GM19438 (cell line): ENCODE measurements around the gene FRMPD4.
"Not testable (repeated sequence)": the region's sequence is repeated elsewhere in the genome, so short reads cannot be mapped to it uniquely, and the experiment has no call there.

Experiments used
- ATAC-seq: cut with Tn5 transposase; IDR thresholded peaks from one replicate; pipeline ENCODE4 v1.9.1; 2021; ENCODE audit warnings: low read depth; ENCODE audit not compliant: unreplicated experiment

Gene FRMPD4

GRCh38 chrX:12138361-12139313, at the start of gene FRMPD4:
FRMPD4 (plus strand) TSS chrX:12138473; CDS start chrX:12138972, 499 bp downstream.
- no peak for ATAC-seq

- no peak for ATAC-seq
Observed at GRCh38 chrX:12089740-12090139, 48.5 kb upstream of the FRMPD4 start.

GRCh38 chrX:12113321-12113720, 25.0 kb upstream of the FRMPD4 start:
- ATAC-seq, result no peak

GRCh38 chrX:12115377-12115776, 22.9 kb upstream of the FRMPD4 start:
- ATAC-seq, result no peak

GRCh38 chrX:12118134-12118533, 20.1 kb upstream of the FRMPD4 start:
- ATAC-seq, result no peak

GRCh38 chrX:12128017-12128416, 10.3 kb upstream of the FRMPD4 start:
- no peak for ATAC-seq

GRCh38 chrX:12137951-12138360, 317 bp upstream of the FRMPD4 start:
- ATAC-seq, result no peak

GRCh38 chrX:12139934-12140611, 1.8 kb downstream of the FRMPD4 start:
- no peak for ATAC-seq

- no peak for ATAC-seq
Observed at GRCh38 chrX:12141511-12141910, 3.2 kb downstream of the FRMPD4 start.

- no peak for ATAC-seq
Observed at GRCh38 chrX:12142661-12143060, 4.4 kb downstream of the FRMPD4 start.

- no peak for ATAC-seq
Observed at GRCh38 chrX:12145402-12145801, 7.1 kb downstream of the FRMPD4 start.

- no peak for ATAC-seq
Observed at GRCh38 chrX:12149670-12150407, 11.6 kb downstream of the FRMPD4 start.

GRCh38 chrX:12153317-12153716, 15.0 kb downstream of the FRMPD4 start:
- ATAC-seq, result no peak

- ATAC-seq, result no peak
Observed at GRCh38 chrX:12153741-12154140, 15.5 kb downstream of the FRMPD4 start.

- ATAC-seq, result no peak
Observed at GRCh38 chrX:12159799-12160198, 21.5 kb downstream of the FRMPD4 start.

GRCh38 chrX:12162420-12162819, 24.1 kb downstream of the FRMPD4 start:
- ATAC-seq, result no peak

- ATAC-seq, result not testable (repeated sequence)
Observed at GRCh38 chrX:12164180-12164579, 25.9 kb downstream of the FRMPD4 start.

- no peak for ATAC-seq
Observed at GRCh38 chrX:12170755-12171154, 32.5 kb downstream of the FRMPD4 start.

- no peak for ATAC-seq
Observed at GRCh38 chrX:12174358-12174757, 36.1 kb downstream of the FRMPD4 start.

GRCh38 chrX:12197030-12197429, 58.8 kb downstream of the FRMPD4 start:
- no peak for ATAC-seq

GRCh38 chrX:12206413-12206812, 68.1 kb downstream of the FRMPD4 start:
- ATAC-seq, result no peak
